Suprapubic skin (tissue), 4 donors: Measurements from ENCODE around the gene SLC44A4.

ENCODE experiments used
- CTCF ChIP-seq, 2 donors: fragments of 200-600 bp in 1 of 2; fragments of 450-650 bp in 1 of 2; sonication (generic) in 1 of 2; IDR thresholded peaks; one replicate each; pipeline ENCODE4 v1.5.1; 2016 to 2019; ENCODE audit warnings: antibody characterized with exemption in 2 of 2, mild to moderate bottlenecking in 1 of 2, moderate library complexity in 1 of 2
- EP300 ChIP-seq: sonication (generic); formaldehyde crosslinking; IDR thresholded peaks from one replicate; pipeline ENCODE4 v1.6.1; 2017; ENCODE audit warnings: antibody characterized with exemption
- POLR2A ChIP-seq, 2 donors: fragments of 450-650 bp; IDR thresholded peaks; one replicate each; pipeline ENCODE4 v1.6.1; 2017; ENCODE audit warnings: antibody characterized with exemption in 2 of 2, mild to moderate bottlenecking in 2 of 2, moderate library complexity in 2 of 2
- POLR2AphosphoS5 ChIP-seq, 3 donors: sonication (generic); formaldehyde crosslinking; IDR thresholded peaks; one replicate each; pipeline ENCODE4 v1.6.1; 2017; ENCODE audit warnings: antibody characterized with exemption in 3 of 3

DNA sequence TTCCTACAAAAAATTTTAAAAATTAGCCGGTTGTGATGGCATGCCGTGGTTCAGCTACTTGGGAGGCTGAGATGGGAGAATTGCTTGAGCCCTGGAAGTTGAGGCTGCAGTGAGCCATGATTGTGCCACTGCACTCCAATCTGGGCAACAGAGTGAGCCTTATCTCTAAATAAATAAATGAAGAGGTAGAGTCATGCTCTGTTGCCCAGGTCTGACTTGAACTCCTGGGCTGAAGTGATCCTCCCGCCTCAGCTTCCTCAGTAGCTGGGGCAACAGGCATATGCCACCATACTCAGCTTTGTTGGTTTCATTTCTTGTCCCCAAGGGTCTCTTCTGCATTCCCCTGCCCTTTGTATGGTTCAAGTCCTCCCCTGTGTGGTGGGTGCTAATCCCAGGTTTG, 34.3 kb downstream of the SLC44A4 start:
- TF ChIP-seq CTCF (IDR thresholded peaks at IDR 0.05) (no peak), POLR2A (IDR thresholded peaks at IDR 0.05) (no peak), POLR2AphosphoS5 (IDR thresholded peaks at IDR 0.05) (no peak), EP300 (no peak)
